NCI-H460 (cell line): ENCODE data around the gene P2RY13. TPM values are rescaled to one million over a fixed set of nuclear protein-coding genes. Genes with fewer than 3 reads are reported as not detected.

Experiments
- DNase-seq: peaks from one replicate; pipeline ENCODE4 v3.0.0-alpha.2; 2016; ENCODE audit warnings: low read depth; ENCODE audit errors: extremely low read depth
- polyA plus RNA-seq: library from polyadenylated mRNA; depleted of rRNA; stranded (reverse); fragments of >200 nt; gene quantifications from 2 replicates; pipeline ENCODE4 v1.2.3, GENCODE V29; 2014; cell fraction: nucleus; rRNA removed
- total RNA-seq: library from RNA; depleted of rRNA; stranded (reverse); fragments of >200 nt; shearing (Covaris generic); gene quantifications from 2 replicates; pipeline ENCODE4 v1.2.3, GENCODE V29; 2014; rRNA removed

Gene P2RY13
- not detected in 2 replicates for total RNA-seq
- not detected in 2 replicates for polyA plus RNA-seq

DNA sequence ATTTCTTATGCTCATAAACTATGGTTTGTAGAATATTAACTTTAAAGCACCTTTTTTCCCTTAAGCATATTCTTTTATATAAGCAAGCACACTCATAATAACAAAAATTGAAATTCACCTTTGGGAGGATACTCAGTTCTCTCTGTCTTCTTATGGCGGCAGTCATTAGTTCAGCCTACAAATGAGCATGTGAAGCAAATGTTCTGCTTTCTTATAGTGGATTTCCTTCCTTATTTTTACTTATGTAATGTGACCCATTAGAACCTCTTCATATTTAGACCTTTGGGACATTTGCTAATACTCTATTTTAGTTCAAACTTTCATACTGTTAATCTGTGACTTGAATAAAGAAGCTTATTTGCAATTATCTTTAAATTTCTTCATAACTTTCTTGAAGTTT, at the start of gene P2RY13:
TSS of gene P2RY13 (minus strand) at position 187 of the 400 bp plus-strand sequence. CDS start at position 166, 21 bp downstream.
- DNase-seq = no peak

DNA sequence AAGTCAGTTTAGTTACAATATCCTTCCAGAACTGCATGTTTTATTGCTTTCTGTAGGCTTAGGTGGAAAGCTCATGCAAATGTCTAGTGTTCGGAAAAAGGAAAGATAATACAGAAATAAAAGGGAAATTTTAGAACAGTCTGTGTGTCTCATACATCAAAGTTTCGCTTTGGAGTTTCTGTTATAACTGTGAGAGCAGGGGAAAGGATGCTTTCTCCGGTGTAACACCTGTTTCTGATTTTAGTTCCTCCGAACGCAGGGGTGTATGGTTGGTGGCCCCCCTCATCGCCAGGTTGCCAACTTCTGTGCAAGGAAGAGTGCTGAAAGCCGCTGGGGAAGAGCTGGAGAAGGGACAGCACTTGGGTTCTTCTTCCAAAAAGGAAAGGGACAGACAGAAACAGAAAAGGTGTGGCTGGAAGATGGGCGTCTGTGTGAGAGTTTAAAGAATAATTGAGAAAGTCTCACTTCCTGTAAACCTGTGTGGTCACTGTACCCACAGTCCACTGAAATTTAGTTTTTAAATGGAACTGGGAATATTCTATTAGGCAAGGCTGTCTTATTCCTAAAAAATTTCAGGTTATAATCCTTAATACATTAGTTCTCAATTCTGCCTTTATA, 48.5 kb upstream of the P2RY13 start:
- DNase-seq = no peak

DNA sequence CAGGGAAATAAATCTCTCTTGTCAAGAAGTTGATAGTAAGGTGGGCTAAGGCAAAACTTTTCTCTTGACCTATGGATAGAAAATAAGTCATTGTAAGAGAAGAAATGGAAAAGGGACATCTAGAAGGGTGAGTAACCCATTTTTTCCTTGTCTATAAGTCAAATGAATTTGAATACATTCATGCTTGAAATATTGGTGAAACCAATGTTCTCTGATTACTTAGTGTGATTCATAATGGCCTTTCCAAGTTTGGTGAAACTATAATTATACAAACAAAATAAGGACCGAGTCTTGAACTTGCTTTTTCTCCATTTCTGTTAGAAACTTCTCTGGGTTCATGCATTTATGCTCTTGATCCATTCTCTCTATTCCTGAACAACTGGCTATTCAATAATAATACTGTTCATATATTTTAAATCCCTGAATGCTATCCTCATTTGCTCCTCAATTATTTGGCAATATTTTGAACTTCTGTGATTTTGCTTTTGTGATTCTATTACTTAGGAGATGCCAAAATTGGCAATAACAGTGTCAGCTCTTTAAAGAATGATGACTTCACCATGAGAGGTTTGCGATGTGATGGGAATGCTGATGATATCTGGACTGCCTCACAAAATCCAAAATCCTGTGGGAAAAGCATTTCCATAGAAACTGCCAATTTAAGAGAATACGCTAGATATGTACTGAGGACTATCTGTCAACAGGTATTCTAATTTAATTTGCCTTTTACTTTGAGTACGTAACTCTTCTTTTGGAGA, 42.9 kb upstream of the P2RY13 start:
- DNase-seq = no peak

DNA sequence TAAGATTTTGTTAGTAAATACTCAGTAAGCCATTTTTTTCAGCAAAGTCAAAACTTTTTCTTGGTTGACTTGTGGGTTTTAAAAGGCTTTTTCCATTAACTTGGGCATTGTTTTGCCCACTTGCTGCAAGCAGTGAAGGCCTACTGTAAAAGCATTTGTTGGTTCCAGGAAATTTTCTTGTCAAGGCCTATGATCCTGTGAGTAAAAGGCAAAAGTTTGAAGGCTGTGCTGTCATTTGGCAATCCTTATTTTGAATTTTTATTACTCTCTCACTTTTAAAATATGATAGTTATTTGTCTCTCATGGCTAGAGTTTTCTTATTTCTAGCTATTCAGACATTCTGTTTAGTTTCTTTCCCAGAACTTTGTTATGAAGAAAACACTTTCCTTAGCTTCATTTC, 42.2 kb upstream of the P2RY13 start:
- no peak for DNase-seq

DNA sequence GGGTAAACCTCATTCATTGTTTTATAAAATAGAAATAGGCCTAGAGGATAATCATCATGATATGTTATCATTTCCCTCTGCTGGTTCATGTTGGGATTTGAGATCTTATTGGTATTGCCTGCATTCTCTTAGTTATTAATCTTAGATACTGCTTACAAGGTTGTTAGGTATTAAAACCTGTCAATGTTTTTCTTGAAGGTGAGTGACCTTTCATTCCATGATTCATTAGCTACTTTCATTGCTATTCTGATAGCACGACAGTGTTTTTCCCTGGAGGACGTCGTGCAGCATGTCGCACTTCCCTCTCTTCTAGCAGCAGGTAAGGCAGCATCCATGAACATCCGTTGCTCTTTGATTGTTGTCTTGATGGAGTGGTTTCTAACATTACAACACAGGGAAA, 38.1 kb upstream of the P2RY13 start:
- DNase-seq = no peak

DNA sequence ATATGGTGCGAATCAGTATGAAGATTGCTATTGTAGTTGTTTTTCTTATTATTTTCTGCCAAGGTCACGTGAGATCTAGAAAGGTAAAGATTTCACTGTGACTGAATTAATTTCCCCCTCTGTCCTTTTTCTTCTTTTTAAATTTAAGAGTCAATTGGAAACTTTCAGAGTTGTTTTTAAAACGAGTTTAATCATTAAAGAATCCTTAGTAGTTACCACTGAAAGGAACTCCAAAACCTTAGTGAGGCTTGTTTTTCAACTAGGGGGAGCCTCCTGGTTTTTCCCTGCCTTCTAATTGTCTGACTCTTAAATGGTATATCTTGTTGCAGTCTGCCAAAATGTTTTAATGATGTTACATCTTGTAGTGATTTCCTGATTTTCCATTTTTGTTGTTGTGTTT, 37.6 kb upstream of the P2RY13 start:
- DNase-seq = no peak

DNA sequence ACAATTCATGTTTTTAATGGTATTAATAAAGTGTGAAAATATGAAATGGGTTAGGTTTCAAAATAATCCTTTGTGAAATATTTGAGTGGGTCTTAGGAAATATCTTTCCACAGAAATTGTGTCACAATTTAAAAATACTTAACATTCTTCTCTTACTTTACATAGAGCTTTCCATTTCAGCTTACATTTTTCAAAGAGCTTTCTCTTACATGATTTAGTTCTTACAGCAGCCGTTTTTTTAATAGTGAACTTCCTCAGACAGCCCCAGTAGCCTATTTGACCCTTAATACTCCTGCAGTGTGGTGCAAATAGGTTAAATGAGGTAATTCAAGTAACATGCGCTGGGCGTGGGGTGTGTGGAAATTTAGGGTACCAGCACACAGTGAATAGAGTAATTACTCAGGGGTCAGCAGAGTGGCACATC, 33.4 kb upstream of the P2RY13 start:
- DNase-seq = no peak

DNA sequence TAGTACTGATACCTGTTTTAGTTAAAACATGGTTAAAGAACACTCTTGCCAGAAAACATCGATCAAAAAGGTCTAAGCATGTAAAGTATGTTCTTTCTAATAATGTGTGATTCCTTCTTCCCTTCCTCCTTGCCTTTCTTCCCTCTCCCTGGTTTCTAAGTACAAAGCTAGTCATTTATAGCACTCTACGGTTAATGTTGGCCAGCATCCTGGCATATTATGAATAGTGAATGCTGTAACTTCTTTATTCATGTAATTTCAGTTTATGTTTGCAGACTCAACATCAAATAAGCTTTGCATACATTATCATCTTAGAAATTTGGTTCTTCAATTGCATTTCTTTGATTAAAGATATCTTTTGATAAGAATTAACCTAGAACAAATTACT, 28.1 kb upstream of the P2RY13 start:
- no peak for DNase-seq

DNA sequence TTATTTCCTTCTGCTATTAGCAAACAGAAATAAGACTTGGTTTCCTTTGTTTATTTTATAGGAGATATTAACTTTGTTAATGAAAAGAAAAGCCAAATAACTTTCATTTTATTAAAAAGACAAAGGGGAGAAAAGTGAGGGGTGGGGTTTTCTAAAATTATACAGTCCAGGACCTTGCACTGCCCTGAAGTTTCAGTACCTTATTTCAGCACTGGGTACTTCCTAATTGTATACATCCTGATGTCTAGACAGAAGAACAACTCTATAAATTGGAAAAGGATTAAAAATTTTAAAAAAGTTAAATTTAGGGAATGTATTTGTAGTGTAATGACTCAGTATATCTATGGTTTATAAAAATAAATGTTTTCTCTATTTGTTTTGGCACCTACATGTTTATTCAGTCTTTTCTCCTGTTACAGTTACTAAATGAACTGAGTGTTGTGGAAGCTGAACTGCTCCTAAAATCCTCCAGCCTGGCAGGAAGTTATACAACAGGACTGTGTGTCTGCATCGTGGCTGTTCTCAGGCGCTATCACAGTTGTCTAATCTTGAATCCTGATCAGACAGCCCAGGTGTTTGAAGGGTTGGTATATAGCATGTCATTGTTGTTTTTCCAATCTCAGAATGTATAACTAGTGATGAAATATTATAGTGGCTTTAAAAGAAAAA, 27.6 kb upstream of the P2RY13 start:
- no peak for DNase-seq

DNA sequence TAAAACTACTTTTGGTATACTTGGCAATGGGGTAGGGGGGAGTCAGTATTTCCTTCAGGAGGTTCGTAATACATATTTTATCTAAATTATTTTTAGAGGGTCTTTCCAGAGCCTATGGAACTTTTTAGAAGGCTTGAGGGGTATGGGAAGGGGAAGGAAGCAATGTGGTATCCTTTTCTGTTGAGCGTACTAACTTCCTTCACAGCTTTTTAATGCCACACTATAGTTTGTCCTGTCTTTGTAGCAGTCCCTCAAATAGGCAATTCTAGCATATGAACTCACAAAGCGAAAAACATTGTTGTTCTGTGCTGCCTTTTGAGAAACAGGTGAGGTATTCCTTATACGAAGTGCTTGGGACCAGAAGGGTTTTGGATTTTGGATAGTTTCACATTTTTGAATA, 22.3 kb upstream of the P2RY13 start:
- DNase-seq = no peak

DNA sequence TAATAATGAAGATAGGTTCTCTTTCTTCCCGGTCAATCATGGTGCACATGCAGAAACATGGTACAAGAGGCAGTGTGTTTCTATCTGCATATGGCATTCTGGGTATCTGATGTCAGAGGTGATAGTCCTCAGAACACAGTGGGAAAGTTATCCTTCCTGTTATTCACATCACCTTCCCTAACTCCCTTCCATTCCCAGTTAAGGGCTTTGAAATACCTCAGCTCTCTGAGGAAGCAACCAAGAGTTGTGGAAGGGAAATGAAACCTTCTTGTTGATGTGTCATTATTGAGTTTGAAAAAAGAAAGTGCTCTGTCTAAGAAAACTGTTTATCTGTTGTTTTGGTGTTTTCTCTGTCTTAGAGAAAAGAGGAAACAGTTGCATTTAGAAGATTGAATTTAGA, 21.9 kb upstream of the P2RY13 start:
- no peak for DNase-seq

DNA sequence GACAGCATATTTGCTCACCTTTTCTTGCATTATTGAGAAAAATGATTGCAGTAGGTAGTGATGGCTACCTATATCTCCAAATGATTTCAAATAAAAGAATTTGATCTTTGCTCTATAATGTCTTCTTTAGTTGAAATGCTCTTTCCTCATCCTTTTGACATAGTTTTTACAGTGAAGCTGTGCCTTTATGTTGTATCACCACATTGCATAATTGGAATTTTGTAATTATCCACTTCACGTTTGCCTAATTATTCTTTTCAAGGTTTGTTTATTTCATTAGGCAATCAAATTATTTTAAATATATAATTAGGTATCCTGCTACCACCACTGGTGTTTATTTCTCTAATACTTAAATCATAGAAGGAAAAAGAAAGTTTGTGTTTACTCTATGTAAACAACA, 21.3 kb upstream of the P2RY13 start:
- no peak for DNase-seq

DNA sequence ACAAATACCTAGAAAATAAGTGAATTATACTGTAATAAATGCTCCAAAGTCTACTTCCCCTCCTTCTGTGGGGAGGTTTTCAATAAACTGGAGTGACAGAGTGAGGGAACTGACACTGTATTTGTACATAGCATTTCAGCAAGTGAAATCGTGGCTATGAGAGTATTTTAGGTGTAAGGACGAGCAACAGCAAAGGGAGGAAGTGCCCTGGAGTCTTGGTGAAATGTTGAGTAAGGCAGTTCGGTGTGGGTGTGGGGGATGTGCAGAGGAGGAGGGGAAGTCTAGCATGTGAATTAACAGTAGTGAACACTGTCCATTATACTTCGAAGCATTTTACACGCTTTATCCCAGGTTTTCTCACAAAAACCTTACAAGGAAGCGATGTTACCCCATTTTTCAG, 18.1 kb upstream of the P2RY13 start:
- no peak for DNase-seq

DNA sequence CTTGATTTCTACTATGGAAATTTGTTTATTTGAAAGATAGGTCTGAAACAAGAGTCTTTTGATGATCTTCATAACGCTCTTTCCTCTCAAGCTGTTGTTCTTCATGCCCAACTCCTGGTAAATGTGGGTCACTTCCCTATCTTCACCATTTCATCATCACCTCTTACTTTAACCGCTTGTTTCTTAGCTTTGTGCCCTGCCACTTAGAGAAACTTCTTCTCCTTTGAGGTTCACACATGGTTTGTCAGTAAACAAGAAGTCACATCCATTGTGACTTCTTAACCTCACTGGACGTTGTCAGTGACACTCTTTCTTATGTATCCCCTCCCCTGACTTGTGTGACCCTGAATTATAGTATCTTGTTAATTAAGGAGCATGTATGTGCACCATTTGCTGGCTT, 16.9 kb upstream of the P2RY13 start:
- no peak for DNase-seq

DNA sequence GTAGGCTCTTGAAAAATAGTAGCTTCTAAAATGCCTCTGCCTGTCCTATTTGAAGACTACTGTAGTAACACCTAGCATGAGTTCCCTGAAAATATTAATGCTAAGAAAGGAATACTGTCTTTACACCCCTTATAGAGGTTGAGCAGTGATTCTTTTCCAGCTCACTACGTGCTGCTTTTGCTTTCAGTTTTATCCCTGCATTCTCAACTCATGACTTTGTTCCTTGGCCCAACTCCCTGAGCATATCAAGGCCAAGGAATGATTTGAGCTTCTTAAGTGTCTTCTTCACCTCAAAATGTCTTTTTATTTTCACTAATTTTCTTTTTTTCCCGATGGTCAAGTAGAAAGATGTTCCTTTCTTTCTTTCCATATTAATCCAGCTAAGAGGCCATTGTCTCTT, 16.5 kb upstream of the P2RY13 start:
- DNase-seq = no peak

DNA sequence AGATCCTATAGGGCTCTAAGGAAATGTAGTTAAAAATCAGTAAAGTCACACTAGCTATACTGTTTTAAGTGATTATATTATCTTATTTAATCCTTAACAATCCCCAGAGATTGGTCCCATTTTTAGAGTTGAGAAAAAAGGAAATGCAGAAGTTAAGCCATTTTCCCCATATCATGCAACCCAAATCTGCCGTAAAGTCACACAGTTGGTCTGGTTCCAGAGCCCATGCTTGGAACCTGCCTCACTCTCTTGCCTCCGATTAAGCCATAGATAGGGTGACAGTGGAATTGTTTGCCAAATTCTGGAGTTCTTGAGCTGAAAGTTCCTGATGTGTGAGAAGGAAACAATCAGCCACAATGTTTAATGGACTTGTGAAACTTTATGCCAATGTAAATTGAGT, 2.3 kb upstream of the P2RY13 start:
- no peak for DNase-seq

DNA sequence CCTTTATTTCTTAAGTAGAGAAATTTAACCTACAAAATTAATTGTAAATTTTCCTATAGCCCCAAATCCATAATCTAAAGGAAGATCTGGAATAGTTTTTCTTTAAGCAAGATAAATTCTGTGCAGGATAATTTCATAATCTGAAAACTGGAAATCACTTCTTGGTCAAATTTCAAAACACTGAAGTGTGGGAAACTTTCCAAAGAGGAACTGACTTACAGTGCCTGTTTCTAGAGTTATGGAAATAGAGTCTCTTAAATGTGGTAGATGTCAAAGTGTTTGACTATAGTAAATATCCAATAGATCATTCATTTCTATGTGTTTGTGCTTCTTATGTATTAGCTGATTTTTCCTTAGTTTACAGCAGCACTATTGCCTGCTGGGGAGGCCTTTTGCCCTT, 1.6 kb upstream of the P2RY13 start:
- no peak for DNase-seq

DNA sequence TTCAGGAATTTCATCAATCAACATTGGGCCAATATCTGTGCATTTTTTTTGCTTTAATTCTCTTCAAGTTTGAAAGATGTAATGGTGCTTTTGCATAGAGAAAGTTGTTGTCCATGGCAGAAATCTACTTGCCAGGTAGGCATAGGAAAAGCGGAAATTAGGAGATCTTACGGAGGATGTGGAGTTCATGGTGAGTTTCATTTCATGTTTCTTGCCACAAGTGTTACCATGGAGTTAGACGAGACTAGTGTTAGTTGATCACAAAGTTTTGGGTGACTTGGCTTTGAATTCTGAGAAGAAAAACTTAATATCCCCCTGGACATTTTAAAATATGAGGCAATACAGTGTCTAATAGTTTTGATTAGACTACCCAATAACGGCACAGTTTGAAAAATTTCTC, 1.0 kb upstream of the P2RY13 start:
- no peak for DNase-seq

DNA sequence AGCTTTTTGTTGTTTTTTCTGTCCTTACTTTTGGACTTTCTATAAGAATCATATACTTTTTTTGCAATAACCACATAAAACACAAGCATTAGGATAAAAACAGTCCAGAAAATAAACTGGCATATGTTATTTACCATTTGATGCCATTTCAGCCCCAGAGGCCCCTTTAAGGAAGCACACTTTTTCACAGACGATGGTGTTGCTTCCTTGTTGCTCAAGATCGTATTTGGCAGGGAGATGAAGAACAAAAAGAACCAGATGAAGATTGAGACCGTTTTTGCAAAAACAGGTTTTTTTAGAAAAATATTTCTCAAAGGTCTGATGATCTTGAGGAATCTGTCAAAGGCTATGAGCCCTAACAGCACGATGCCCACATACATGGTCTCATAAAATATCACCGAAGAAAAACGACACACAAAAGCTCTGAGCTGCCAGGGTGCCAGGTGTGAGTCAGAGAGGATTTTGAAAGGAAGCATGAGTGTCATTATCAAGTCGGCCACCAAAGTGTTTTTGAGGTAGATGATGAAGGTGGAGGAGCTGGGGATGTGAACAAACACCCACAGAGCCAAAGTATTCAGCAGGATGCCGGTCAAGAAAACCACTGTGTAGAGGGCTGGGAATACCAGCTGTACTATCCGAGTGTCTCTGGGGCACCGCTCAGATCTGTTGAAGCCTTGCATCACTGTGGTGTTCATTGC, 902 bp downstream of the P2RY13 start:
- DNase-seq = no peak

DNA sequence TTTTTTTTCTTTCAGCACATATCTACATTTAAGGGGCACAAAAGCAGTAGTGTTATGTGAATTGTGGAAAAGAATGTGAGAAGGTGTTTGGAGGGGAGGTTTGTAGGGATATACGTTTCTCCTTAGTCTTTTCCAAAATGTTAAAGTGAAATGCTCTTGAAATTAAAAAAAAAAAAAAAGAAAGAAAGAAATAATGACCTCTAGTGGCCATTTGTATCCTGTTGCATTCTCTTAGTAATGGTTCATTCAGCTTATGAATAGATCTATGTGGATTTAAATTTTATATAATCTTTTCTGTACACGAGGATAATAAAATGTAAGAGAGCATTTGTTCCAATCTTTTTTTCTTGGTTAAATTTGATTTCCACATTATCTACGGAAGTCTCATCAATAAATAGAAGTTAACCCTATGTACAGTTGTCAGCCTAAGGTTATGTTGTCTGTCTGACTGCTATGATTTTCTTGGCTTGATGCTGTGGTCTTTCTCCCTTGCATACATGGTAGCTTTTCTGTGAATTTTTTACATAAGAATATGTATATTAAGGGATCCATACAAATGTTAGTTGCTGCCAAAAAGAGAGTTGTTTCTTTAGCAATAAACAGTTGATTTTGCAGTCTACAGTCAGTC, 1.7 kb downstream of the P2RY13 start:
- peak; percentile 7 for DNase-seq

DNA sequence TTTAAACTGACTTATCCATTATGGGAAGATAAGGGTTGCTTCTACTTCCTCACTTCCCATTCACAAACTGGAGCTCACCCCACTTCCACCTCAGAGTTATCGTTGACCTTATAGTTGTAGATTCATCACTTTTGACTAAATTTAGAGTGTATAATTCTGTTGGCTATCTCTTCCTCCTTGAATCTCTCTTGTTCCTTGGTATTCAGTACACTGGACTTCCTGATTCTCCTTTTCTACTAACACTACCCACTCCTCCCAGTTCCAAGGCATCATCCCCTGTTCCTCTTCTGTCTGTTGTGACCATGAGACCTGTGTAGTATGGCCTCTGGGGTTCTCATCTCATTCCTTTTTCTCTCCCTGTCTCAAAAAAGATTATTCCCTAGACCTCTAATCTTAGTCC, 6.8 kb downstream of the P2RY13 start:
- no peak for DNase-seq
